IPS DF 4.7 (cell line): ENCODE results near the gene DIPK1B.

Experiments used
- DNase-seq: peaks from one replicate; pipeline ENCODE4 v3.0.0-alpha.2; 2013; ENCODE audit warnings: low spot score; ENCODE audit errors: extremely low read depth

The DIPK1B gene

GRCh38 chr9:136673088-136673974, 39.0 kb upstream of the DIPK1B start:
- no peak for DNase-seq

- no peak for DNase-seq
These were observed 38.2 kb upstream of the DIPK1B start for GRCh38 chr9:136673975-136674785.

GRCh38 chr9:136674786-136675349, 37.5 kb upstream of the DIPK1B start:
- DNase-seq: no peak

GRCh38 chr9:136675477-136676296, 36.7 kb upstream of the DIPK1B start:
- DNase-seq: no peak

- no peak for DNase-seq
These were observed 36.0 kb upstream of the DIPK1B start for GRCh38 chr9:136676297-136676794.

GRCh38 chr9:136676920-136677686, 35.3 kb upstream of the DIPK1B start:
- no peak for DNase-seq

GRCh38 chr9:136678034-136678433, 34.3 kb upstream of the DIPK1B start:
- no peak for DNase-seq

- DNase-seq: no peak
These were observed 33.7 kb upstream of the DIPK1B start for GRCh38 chr9:136678624-136679023.

GRCh38 chr9:136679431-136679941, 32.9 kb upstream of the DIPK1B start:
- no peak for DNase-seq

GRCh38 chr9:136681029-136681428, 31.3 kb upstream of the DIPK1B start:
- no peak for DNase-seq

GRCh38 chr9:136681945-136682699, 30.2 kb upstream of the DIPK1B start:
- DNase-seq: no peak

- DNase-seq: no peak
These were observed 29.7 kb upstream of the DIPK1B start for GRCh38 chr9:136682710-136683109.

- DNase-seq: no peak
These were observed 29.1 kb upstream of the DIPK1B start for GRCh38 chr9:136683173-136683745.

GRCh38 chr9:136683755-136684154, 28.6 kb upstream of the DIPK1B start:
- DNase-seq: no peak

GRCh38 chr9:136684339-136684738, 28.0 kb upstream of the DIPK1B start:
- DNase-seq: no peak

- DNase-seq: no peak
These were observed 27.6 kb upstream of the DIPK1B start for GRCh38 chr9:136684799-136685198.

- no peak for DNase-seq
These were observed 27.2 kb upstream of the DIPK1B start for GRCh38 chr9:136685216-136685615.

GRCh38 chr9:136685790-136686533, 26.4 kb upstream of the DIPK1B start:
- DNase-seq: no peak

- no peak for DNase-seq
These were observed 25.9 kb upstream of the DIPK1B start for GRCh38 chr9:136686534-136686793.
